Fibroblast of skin of right quadriceps (primary cell): ENCODE data around the gene B3GALT6.

Experiments used
- DNase-seq: peaks from one replicate; pipeline ENCODE4 v3.0.0-alpha.2; 2013

Gene B3GALT6

DNA sequence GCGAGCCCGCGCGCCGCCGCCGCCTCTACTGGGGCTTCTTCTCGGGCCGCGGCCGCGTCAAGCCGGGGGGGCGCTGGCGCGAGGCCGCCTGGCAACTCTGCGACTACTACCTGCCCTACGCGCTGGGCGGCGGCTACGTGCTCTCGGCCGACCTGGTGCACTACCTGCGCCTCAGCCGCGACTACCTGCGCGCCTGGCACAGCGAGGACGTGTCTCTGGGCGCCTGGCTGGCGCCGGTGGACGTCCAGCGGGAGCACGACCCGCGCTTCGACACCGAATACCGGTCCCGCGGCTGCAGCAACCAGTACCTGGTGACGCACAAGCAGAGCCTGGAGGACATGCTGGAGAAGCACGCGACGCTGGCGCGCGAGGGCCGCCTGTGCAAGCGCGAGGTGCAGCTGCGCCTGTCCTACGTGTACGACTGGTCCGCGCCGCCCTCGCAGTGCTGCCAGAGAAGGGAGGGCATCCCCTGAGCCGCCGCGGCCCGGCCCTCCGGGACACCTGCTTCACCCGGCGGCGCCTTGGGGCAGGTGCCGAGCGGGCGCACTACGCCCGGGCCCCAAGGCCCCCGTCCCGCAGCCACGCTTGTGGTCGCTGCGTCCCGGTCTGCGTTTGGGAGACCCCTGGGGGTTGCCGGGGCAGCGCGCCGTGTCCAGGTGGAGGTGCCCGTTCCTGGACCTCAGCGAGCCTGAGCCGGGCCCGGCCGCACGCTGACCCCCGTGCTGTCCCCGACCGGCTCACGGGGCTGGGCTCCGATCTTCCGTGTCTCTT is 944 bp downstream of the B3GALT6 start:
- no peak for DNase-seq

DNA sequence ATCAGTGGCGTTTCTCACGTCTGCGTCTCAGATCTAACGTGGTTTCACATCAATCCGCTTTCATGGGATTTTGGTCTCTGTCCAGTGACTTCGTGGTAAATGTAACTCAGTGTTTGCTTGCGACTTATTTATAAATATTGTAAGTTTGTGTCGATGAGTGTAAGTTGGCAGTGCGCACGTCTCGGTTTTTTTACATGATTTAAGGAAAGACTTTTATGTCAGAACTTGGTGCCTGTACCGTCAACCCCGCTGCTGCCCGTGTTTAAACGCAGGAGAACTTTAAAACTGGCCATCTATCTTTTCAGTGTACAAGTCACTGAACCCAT is 1.5 kb downstream of the B3GALT6 start:
- no peak for DNase-seq

DNA sequence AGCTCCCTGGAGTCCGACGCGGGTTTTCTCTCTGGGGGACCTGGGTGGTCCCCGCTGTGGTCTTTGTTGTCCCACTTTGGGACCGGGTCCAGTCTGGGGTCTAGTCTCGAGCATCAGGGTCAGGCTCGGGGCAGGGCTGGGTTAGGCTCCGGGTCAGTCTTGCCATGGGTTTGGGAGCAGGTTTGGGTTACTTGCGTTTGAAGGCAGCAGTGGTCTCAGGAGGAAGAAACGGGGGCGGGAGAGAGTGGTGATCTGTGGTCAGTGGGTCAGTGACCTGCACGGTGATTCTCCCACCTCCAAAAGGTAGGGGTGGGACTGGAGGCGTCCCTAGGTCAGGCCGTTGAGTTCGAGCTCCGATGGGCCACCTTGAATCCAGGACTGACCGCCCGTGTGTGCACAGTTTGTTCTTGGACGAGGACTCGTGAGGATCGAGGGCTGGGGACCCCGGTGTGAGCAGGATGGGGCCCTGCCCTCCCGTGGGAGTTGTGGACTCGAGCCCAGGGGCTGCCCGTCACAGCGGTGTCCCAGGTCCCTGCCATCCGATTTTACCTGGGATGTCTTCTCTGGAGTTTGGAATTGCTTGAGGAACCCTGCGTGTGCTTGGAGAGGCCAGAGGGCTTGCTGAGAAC is 2.3 kb downstream of the B3GALT6 start:
- no peak for DNase-seq

DNA sequence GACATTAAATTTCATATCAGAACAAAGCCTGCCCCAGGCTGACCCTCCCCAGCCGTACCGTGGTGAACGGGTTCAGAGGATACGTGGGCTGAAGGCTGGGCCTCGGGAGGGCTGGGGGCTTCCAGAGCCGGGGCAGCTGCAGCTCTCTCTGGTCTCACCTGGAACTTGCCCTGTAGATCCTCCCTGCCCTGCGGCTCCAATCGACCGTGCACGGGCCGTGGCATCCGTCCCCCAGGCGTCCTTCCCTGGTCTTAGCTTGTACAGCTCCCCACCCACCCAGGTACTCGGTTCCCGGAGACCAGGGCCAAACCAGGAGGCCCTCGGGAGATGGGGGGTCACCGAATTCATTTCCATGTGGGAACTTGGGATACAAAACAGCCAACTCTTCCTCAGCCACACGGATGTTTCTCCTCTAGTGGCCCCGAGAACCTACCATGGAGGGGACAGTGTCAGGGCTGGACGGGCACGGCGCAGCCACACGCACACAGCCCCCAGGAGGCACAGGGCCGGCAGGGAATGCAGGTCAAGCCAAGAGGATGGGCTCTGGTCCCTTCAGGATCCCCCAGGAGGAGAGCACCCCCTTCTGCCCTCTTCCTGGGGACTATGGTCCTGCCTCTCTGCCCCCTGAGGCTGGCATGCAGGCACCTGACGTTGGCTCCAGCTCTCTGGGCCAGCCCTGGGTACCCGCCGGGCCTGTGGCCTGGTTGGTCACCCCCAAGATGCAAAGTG is 3.1 kb downstream of the B3GALT6 start:
- no peak for DNase-seq

DNA sequence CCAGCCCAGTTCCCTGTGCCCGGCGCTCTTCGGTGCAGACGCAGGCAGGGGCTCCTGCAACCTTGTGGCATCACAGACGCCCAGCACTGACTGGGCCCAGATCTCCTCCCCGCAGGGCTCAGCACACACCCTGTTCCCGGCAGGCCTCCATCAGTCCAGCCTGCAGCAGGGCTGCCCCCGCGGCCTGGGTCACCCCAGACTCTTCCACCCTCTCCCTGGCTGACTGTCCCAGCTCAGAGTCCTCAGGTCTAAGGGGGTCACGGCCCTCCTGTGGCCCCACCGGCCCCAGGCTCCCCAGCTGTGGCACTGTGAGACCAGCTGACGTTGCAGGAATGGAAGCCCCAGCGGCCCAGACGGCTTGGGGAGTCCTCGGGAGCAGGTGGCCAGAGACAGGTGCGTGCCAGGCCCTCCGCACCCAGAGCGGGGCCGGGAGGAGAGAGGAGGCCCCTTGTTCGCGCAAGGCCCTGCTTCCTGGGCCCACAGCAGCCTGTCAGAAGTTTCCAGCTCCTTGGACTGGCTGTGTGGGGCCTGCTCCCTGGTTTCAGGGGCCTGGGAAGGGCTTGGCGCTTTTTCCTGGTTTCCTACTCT is 4.2 kb downstream of the B3GALT6 start:
- no peak for DNase-seq

DNA sequence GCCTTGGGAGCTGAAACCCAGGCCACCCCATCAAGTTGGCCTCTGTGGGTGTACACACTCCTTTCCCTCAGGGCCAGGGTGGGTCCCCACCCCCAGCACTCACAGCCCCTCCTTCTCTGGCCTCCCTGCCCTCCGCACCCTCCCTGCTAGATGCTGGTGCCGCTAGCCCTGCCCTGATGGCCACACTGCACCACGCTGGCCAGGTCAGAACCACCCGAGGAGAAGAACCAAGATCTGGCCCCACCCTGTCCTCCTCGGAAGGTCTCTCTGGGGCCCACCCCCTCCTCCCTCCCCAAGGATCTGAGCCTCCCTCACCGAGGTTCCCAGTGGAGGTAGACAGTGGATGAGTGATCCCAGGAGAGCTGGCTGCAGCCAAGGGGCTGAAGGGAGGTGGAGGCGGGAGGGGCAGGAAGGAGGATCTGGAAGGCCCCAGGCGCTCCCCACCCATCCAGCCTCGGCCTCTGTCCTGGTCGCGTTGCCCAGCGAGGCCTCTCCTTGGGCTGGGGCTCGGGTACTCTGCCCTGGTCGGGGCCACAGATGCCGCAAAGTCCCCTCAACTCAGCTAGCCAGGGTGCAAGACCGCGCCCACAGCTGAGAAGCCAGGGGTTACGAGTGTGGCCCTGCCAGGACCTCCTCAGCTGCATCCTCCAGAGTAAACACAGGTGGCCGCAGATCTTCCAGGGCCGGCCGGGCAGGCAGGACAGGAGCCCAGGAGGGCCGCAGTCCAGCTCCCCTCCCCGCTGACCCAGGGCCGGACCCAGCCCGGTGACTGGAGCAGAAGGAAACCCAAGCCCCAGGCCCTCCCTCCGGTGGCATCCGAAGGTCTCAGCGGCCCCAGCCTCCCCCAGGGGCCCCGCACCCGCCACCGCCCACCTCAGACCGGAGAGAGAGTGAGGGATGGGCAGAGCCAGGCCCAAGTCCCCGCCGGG is 5.2 kb downstream of the B3GALT6 start:
- DNase-seq = no peak

DNA sequence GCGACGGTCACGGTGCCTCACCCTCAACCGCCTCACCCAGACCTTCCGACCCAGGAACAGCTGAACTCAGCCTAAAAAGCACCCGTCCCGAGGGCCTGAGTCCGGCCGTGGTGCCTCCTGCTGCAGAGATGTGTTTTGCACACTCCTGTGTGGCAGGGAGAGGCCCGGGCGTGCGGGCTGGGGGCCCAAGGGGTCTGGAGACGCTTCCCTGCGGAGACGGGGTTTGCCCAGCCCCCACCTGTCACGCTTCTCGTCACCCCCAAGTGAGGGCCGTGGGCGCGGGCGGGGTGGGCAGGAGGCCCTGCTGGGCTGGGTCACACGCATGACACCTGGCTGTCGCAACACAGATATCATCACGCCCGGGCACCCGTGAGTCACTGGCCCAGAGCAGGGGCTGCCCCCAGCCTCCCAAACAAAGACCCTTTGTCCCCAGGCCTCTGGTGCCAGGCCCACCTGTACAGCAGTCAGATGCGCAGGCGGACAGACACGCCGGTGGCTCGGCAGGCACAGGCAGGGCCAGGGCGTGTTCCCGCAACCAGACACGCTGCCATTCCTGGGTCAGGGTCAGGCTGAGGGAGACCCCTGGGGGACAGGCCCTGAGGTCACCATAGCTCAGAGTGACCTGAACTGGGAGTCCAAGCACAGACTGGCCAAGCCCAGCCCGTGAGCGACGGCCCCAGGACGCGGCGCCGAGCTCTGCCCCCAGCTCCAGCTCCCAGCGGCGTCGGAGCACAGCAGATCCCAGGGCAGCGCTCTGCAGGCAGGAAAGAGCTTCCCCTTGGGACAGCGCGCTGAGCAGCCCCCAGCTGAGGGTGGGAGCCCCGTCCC is 6.1 kb downstream of the B3GALT6 start:
- no peak for DNase-seq

DNA sequence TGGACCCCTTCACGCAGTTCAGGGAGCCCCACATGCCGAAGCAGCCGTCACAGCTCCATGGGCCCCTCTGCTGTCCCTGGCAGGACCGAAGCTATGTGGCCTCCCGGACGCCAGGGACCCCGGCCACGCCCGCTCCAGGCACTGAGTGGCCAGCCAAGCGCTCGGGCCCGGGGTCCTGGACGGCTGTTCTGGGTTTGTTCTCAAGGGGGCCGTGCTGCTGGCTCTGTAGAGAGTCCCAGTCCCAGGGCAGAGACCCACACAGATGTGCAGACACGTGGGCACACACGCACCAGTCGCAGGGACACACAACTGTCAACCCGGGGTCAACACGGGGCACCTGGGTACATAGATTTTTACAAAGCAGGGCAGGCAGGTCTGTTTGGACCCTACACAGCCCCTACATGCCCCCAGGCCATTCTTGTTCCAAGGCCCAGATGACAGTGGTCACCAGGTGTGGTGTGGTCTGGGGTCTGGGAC is 6.7 kb downstream of the B3GALT6 start:
- DNase-seq = no peak

DNA sequence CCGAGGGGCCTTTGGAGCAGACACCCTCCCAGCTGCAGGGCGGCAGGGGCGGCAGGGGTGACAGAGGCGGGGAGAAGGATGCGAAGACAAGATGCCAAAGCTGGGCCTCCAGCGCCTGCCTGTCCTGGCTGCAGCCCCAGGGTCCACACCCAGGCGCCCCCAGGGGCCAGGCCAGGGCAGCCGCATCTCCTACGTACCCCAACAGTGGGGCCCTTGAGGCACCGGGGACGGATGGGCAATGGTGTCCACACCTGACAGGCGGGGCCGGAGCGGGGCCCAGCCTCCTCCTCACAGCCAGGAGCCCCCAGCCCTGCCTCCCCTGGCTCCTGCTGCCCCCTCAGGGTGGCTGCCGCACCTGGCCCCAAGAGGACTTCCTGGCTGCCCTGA is 7.2 kb downstream of the B3GALT6 start:
- DNase-seq = no peak

DNA sequence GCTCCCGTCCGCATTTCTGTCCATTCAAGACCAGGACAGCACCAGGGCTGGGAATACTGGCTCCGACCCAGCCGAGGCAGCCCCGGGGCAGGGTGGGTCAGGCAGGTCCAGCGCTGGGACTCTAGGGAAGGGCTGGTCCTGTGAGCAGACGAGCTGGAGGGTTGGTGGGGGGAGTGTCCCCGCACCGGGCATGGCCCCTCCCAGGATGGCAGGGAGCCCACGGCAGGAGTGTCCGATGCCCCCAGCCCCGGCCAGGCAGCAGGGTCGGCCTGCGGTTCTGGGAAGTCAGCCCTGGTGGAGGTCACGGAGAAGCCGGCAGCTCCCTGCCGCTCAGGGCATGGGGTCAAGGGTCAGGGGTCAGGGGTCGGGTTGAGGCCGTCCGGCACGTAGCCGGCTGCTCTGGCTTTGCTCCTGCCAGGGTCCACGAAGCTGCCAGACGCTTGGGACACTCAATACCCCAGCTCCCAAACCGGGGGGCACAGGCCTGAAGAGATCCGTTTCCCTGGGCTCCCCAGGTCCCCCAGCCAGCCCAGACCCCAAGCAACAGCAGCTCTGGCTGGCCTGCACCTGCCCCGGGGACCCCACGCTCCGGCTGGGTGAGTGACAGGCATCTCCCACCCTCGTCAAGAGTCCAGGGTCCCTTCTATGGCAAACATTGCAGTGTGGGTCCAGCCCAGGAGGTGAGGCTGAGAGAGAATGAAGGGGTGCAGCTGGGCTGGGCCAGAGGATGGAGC is 7.7 kb downstream of the B3GALT6 start:
- no peak for DNase-seq

DNA sequence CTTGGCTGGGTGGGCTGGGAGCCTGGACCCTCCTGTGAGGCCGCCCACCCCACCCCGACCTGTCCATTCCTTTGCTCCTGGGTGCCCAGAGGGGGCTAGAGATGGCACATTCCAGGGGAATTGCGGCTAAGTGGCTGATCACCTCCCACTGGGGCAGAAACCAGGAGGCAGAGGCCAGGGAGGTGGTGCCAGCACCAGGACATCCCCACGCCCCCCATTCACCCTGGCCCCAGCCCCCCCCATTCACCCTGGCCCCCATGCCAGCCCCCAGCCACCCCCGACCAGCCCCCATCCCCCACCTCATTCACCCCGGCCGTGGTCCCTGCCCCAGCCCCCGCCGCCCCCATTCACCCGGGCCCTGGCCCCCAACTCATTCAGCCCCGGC is 8.3 kb downstream of the B3GALT6 start:
- no peak for DNase-seq

DNA sequence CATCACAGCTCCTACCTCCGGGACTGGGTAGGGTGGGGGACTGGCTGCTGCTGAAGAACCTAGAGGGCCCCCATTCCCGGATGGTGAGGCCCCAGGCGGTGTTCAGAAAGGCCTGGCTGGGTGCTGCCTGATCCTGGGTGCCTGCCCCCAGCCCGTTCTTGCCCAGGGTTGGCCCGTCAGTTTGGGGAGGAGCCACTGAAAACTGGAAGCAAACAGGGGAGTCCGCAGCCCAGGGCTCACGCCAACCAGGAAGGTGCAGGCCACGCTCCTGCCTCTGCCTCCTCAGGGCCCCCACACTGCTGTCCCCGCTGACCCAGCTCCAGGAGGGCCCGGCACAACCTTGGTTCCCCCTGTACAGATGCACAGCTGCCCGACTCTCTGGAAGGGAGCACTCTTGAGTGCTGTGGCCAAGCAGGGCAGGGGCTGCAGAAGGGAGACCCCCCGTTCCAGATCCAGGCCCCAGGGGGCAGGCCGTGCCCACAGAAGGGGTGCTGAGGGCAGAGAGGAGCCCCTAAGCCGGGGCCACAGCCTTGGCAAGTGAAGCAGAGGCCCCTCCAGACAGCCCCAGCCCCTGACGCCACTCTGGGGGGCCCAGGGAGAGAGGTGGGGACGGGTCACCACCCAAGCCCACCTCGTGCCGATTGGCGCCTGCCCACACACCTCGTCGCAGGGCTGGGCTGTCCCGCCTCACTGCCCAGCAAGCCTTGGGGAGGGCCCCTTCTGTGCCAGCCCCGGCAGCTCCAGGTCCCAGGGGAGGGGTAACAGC is 9.0 kb downstream of the B3GALT6 start:
- no peak for DNase-seq

DNA sequence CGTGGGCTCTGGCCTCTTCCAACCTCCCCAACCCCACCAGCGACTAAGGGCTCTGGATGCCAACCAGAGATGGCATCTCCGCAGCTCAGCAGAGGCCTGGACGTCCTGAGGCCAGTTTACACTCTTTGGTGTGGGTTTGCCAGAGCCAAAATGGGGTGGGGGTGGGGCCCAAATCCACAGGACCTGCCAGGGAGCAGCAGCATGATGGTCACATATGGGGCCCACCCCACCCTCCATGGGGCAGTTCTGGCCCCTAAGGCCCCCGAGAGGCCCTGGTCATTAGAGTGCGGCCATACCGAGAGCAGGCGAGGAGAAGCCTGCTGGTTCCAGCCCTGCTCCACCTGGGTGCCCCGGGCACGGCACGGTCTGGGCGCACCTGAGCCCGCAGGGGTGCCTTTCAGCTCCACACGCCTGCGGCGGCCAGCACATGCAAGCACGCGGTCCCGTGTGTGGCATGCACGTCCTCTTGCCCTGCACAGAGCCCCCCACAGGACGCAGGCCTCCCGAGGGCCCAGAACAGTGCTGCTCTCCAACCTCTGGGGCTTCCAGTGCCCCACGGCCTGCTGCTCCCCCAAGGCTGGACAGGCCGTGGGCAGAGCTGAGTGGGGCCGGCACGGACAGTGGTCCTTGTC is 9.7 kb downstream of the B3GALT6 start:
- no peak for DNase-seq

DNA sequence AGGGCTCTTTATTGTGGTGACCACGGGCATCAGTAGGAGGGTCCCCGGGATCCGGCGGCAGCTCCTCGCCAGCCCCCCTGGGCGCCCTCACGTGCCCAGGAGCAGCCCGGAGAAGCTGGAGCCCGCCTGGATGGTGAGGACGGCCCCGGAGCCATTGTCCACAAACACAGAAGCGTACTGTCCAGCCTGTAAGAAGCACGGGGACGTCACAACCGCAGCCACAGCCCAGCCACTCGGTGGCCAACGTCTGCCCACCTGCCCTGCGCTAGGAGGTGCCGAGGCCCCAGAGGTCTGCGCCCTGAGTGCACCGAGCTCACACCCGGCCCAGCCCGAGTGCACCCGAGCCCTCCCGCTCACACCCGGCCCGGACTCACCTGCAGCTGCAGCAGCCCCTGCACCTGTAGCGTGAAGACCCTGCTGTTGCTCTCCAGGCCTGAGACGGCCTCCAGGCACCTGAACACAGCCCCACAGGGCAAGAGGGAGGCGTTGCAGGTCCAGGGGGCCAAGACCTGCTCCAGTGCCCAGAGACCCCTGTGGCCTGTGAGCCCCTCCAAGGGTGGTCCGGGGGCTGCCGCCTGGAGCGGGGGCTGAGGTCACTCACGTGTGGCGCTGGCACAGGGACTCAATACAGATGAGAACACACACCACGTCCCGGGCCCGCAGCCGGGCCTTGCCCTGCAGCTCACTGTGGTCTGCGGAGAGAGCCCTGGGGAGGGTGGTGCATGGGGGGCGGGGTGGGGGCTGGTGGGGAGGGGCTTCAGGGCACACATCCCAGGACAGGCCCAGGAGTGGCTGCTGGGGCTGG is 10.6 kb downstream of the B3GALT6 start:
- no peak for DNase-seq

DNA sequence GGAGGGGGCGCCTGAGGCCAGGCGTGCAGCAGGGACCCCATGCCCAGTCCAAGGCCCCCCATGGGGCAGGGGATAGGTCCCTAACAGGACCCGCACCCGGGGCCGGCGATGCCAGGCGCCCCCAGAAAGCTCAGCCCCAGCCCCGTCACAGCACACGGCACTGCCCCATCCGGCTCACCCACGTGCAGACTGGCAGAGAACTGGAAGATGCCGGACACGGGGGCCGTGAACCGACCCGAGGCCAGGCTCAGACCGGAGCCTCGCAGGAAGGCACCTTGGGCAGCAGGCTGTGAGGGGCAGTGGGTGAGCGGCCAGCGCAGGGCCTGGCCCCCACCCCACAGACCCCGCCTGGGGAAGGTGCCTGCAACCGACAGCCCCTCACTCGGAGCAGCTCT is 11.2 kb downstream of the B3GALT6 start:
- DNase-seq = no peak

DNA sequence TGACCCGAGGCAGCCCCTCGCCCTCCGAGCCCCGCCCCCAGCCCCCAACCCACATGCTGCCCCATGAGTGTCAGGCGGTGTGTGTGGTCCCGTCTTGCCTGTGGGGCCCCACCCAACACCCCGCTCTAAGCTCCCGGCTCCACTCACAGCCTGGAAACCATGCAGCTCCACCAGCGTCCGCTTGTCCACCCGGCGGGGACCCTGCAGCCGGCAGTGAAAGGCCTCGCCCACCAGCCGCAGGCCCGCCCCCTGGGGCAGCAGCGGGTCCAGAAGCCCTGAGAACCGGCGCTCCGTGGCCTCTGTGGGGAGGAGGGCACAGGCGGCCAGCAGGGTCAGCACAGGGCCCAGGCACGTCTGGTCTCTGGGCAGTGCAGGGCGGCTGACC is 11.8 kb downstream of the B3GALT6 start:
- DNase-seq = no peak

DNA sequence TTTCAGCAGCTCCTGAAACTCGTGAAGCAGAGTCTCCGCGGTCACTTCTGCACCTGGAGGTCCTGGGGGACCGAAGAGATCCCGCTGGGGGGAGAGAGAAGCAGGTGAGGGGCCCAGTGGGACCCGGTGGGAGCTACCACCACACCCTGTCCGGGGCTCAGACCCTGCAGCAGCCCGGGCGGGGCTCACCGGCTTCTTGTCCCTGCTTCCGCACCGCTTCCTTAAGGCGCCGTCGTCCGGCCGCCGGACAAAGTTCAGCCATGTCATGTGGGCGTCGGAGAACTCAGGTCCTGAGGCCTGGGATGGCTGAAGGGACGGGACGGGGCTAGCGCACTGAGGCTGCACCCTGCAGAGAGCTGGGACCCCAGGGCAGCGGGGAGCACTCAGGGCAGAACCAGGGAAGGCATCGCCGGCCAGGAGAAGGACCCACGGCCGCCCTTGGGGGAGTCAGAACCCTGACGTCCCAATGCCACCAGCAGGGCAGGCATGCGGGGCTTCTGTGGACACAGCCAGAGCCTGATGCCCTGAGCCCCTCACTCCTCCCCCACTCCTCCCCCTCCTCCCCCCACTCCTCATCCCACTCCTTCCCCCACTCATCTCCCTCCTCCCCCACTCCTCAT is 12.3 kb downstream of the B3GALT6 start:
- DNase-seq = no peak

DNA sequence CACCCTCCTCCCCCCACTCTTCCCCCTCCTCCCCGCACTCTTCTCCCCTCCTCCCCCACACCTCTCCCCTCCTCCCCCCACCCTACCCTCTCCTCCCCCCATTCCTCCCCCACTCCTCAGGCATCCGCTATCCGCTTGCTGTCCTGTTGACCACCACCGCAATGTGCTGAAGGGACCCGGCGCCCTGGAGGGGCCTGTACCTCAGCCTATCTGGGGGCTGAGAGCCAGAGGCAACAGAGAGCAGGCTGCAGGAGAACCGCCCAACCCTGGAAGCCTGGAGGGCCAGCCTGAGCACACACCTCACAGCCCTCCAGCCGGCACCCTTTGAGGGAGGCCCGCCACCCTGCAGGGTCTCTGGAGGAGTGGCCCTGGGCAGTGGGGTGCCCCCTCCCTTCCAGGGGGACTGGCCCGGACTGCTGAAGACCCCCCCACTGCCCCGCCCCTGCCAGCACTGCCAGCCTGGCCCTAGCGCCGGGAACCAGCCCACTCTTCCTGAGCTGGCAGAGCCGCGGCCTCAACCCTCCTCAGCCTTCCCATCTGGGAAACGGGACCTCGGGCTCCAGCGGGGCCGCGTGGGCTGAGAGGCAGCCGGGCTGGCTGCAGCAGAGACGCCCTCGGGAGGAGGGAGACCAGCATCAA is 13.3 kb downstream of the B3GALT6 start:
- DNase-seq = no peak
